Kidney (tissue), 14 donors: ENCODE data around the gene NCAPD2. TPM values are rescaled to one million over a fixed set of nuclear protein-coding genes. Genes with fewer than 3 reads are reported as not detected.

Experiments
- DNase-seq, 5 donors: peaks; one replicate each; pipeline ENCODE4 v3.0.0-alpha.2; 2013 to 2020
- FAIRE-seq: peaks from 2 replicates; lab custom pipeline; 2012; peaks lifted over from hg19 to GRCh38; lab: Jason Lieb, UNC
- H3K27ac ChIP-seq, 2 donors: one replicate each; pipeline ENCODE4 v1.7.0; 2013; ENCODE audit warnings: low read depth in 2 of 2, low read length in 2 of 2, inconsistent platforms in 1 of 2
- H3K27me3 ChIP-seq: one replicate; pipeline ENCODE4 v1.7.1; 2013; ENCODE audit warnings: low read length, inconsistent platforms; ENCODE audit not compliant: control insufficient read depth, insufficient read depth
- H3K36me3 ChIP-seq, 3 donors: one replicate each; pipeline versions ENCODE4 v1.7.0 to v1.7.1; 2013; ENCODE audit warnings: low read length in 3 of 3, control low read depth in 1 of 3, inconsistent platforms in 1 of 3; ENCODE audit not compliant: insufficient read depth in 3 of 3, control insufficient read depth in 2 of 3
- H3K4me1 ChIP-seq, 3 donors: one replicate each; pipeline versions ENCODE4 v1.7.0 to v1.7.1; 2013; ENCODE audit warnings: low read length in 3 of 3, inconsistent platforms in 1 of 3, low read depth in 1 of 3; ENCODE audit not compliant: control insufficient read depth in 2 of 3, insufficient read depth in 2 of 3
- H3K4me3 ChIP-seq, 3 donors: one replicate each; pipeline versions ENCODE4 v1.7.0 to v1.8.1; 2013; ENCODE audit warnings: low read length in 3 of 3, control low read depth in 1 of 3, inconsistent platforms in 1 of 3
- H3K9ac ChIP-seq, 3 donors: one replicate each; pipeline versions ENCODE4 v1.7.0 to v1.7.1; 2013; ENCODE audit warnings: low read length in 3 of 3, control low read depth in 1 of 3, inconsistent platforms in 1 of 3
- H3K9me3 ChIP-seq, 3 donors: one replicate each; pipeline versions ENCODE4 v1.7.0 to v1.7.1; 2013; ENCODE audit warnings: low read length in 3 of 3, control low read depth in 1 of 3, inconsistent platforms in 1 of 3; ENCODE audit not compliant: control insufficient read depth in 2 of 3, insufficient read depth in 1 of 3
- CTCF ChIP-seq: IDR thresholded peaks from 3 replicates; pipeline ENCODE4 v1.5.1; 2012; ENCODE audit warnings: mild to moderate bottlenecking, moderate library complexity, borderline replicate concordance; ENCODE audit not compliant: insufficient read depth; ENCODE audit errors: extremely low read depth
- intact Hi-C: fragments of 100-400 bp; cut with DNase I; formaldehyde crosslinking; loops from one replicate; pipeline ENCODE4 v1.11.1; 2022
- polyA plus RNA-seq: library from polyadenylated mRNA; stranded (reverse); fragments of 350-450 nt; fragmentation: Illumina TruSeq; extraction: RNeasy Lipid Tissue Mini Kit (QIAGEN cat#74804); gene quantifications from one replicate; pipeline ENCODE4 v1.2.3, GENCODE V29; 2014; ENCODE audit warnings: low read depth, low replicate concordance; ENCODE audit not compliant: insufficient read depth
- total RNA-seq: library from RNA; stranded (reverse); fragmentation: NEBNext Ultra II Directional; extraction: Animal tissue kit (Norgen Biotek cat#: 25700); gene quantifications from one replicate; pipeline ENCODE4 v1.2.1, GENCODE V29; 2021
- donor health status: control.
- donor health status: control.
- donor health status: control.
- donor health status: control.
- donor health status: control.
- donor health status: DM: yes; HTN: yes; CAD: no.
- donor health status: Normal renal cell carcinoma (clear cell type).

Gene NCAPD2
- total and polyA plus RNA-seq, 2 donors from 2014 or later: 4.5 to 23.4 TPM

- H3K9ac ChIP-seq: peak overlapping the region; percentile 8 to 98 (median 98)
- FAIRE-seq: no peak
Observed at GRCh38 chr12:6452245-6452943, 41.5 kb upstream of the NCAPD2 start.

DNA sequence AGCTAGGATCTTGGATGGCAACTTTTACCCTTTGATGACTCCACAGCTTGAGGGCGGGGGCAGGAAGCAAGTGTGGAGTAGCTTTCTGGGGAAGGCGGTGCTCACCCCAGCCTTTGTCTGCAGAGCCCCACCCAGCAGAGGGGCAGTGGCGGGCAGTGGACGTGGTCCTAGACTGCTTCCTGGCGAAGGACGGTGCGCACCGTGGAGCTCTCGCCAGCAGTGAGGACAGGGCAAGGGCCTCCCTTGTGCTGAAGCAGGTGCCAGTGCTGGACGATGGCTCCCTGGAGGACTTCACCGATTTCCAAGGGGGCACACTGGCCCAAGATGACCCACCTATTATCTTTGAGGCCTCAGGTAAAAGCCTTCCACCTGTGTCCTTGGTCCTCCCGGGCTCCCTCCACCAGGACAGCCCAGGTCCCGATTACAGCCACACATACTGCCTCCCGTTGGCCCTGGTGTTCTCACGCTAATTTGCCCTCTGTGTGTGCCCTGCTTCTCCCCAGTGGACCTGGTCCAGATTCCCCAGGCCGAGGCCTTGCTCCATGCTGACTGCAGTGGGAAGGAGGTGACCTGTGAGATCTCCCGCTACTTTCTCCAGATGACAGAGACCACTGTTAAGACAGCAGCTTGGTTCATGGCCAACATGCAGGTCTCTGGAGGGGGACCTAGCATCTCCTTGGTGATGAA, 40.8 kb upstream of the NCAPD2 start:
- TF ChIP-seq CTCF: no peak
- Histone ChIP-seq H3K4me3 (peak overlapping the region in 2 of 3 donors; percentile 88 to 92), H3K9me3 (no peaks in the 10 kb centered on the region), H3K36me3 (peaks cover 0 to 25% (median 19%) of the 10 kb centered on the region in 3 donors), H3K9ac (peak overlapping the region in 2 of 3 donors; percentile 98), H3K27me3 (no peaks in the 10 kb centered on the region), H3K27ac (peak overlapping the region; percentile 99), H3K4me1 (peaks cover 3 to 24% (median 17%) of the 10 kb centered on the region in 3 donors)
- intact Hi-C loops: loop anchor here (10.0 kb wide), 1 partner anchor 118 kb away; no protein-coding TSS in a partner anchor
- DNase-seq: peak in 2 of 5 donors; percentile 27 to 87
- FAIRE-seq: no peak

More at GRCh38 chr12:6452245-6452943, 41.5 kb upstream of the NCAPD2 start:
- Histone ChIP-seq H3K27me3 (no peaks in the 10 kb centered on the region), H3K4me1 (peaks cover 3 to 24% (median 17%) of the 10 kb centered on the region in 3 donors), H3K9me3 (no peaks in the 10 kb centered on the region), H3K4me3 (peak overlapping the region; percentile 77 to 92 (median 88)), H3K27ac (peak overlapping the region; percentile 99), H3K36me3 (peaks cover 0 to 19% (median 14%) of the 10 kb centered on the region in 3 donors)
- TF ChIP-seq CTCF: no peak
- DNase-seq: peak in 4 of 5 donors; percentile 26 to 61 (median 48)
- intact Hi-C loops: loop anchor here (10.0 kb wide), 1 partner anchor 118 kb away; no protein-coding TSS in a partner anchor

DNA sequence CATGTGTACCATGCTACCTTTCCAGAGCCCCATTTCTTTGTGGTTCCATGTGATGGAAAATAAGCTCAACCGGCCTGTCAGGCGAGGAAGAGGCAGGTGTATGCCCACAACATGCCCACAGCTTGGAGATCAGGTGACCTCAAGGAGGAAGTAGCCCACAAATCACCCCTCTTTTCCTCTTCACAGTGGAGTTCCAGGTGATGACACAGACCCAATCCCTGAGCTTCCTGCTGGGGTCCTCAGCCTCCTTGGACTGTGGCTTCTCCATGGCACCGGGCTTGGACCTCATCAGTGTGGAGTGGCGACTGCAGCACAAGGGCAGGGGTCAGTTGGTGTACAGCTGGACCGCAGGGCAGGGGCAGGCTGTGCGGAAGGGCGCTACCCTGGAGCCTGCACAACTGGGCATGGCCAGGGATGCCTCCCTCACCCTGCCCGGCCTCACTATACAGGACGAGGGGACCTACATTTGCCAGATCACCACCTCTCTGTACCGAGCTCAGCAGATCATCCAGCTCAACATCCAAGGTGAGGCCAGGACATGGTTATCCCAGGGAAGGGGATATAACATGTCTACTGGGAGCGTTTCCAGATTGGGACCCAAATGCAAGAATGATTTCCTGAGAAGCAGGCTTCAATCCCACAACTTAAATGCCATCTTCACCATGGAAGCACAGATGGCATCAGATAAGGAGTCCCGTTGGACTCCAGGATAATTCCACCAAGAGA, 36.5 kb upstream of the NCAPD2 start:
- peaks cover 2 to 13% (median 9%) of the 10 kb centered on the region in 3 donors for H3K4me1 ChIP-seq
- no peak overlapping the region for H3K4me3 ChIP-seq
- DNase-seq: no peak
- no peaks in the 10 kb centered on the region for H3K9me3 ChIP-seq
- no peak for TF ChIP-seq CTCF
- intact Hi-C loops: loop anchor here (10.0 kb wide), 1 partner anchor 123 kb away; no protein-coding TSS in a partner anchor
- no peak for FAIRE-seq
- H3K36me3 ChIP-seq: peaks cover 0 to 53% (median 34%) of the 10 kb centered on the region in 3 donors
- no peaks in the 10 kb centered on the region for H3K27me3 ChIP-seq
- H3K27ac ChIP-seq: no peak overlapping the region
- H3K9ac ChIP-seq: no peak overlapping the region
